OCI-LY1 (cell line): Measurements from ENCODE around the gene C1orf52.

Experiments
- EZH2 ChIP-seq: fragments of 200-600 bp; sonication (generic), shearing (Covaris generic); IDR thresholded peaks from 2 replicates; pipeline ENCODE4 v1.8.0; 2017; ENCODE audit warnings: borderline replicate concordance, mixed run types, mild to moderate bottlenecking, antibody characterized with exemption, low read length, moderate library complexity, mixed read lengths
- TF ChIP-seq, protein P1 (sequence below): fragments of 200-600 bp; sonication (generic), shearing (Covaris generic); IDR thresholded peaks from 2 replicates; pipeline ENCODE4 v1.5.1; 2017; ENCODE audit warnings: mild to moderate bottlenecking, antibody characterized with exemption, low read length, moderate library complexity, mixed read lengths

- TF ChIP-seq, protein P1, sequence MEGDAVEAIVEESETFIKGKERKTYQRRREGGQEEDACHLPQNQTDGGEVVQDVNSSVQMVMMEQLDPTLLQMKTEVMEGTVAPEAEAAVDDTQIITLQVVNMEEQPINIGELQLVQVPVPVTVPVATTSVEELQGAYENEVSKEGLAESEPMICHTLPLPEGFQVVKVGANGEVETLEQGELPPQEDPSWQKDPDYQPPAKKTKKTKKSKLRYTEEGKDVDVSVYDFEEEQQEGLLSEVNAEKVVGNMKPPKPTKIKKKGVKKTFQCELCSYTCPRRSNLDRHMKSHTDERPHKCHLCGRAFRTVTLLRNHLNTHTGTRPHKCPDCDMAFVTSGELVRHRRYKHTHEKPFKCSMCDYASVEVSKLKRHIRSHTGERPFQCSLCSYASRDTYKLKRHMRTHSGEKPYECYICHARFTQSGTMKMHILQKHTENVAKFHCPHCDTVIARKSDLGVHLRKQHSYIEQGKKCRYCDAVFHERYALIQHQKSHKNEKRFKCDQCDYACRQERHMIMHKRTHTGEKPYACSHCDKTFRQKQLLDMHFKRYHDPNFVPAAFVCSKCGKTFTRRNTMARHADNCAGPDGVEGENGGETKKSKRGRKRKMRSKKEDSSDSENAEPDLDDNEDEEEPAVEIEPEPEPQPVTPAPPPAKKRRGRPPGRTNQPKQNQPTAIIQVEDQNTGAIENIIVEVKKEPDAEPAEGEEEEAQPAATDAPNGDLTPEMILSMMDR: no peak
- no peak for TF ChIP-seq EZH2
These were observed 34.5 kb downstream of the C1orf52 start for GRCh38 chr1:85224734-85225623.
